H1 (cell line): ENCODE measurements around the gene HLF. TPM values are rescaled to one million over a fixed set of nuclear protein-coding genes. Genes with fewer than 3 reads are reported as not detected.

Experiments used
- CTCF ChIA-PET: fragments of 300-600 bp; sonication (Branson Sonifier 250); formaldehyde crosslinking; loops from one replicate; lab custom pipeline; 2021; ENCODE audit not compliant: partially characterized antibody; lab: Charles Lee
- POLR2A ChIA-PET: fragments of 300-600 bp; sonication (Branson Sonifier 250); formaldehyde crosslinking; loops from one replicate; lab custom pipeline; 2021; ENCODE audit warnings: inconsistent platforms; ENCODE audit not compliant: partially characterized antibody; lab: Charles Lee
- DNase-seq, 2 experiments: peaks; one replicate each; pipeline versions ENCODE4 v3.0.0 to v3.0.0-alpha.2; 2010 to 2022; ENCODE audit warnings: low spot score in 2 of 2, low read depth in 1 of 2, mixed read lengths in 1 of 2
- FAIRE-seq: peaks from 2 replicates; lab custom pipeline; 2011; peaks lifted over from hg19 to GRCh38; lab: Jason Lieb, UNC
- H2AFZ ChIP-seq: 2 replicates; pipeline ENCODE4 v1.8.1; 2012; ENCODE audit warnings: low read length, inconsistent platforms
- H2AK5ac ChIP-seq: 2 replicates; pipeline ENCODE4 v1.6.1; 2013; ENCODE audit warnings: low read depth, low read length
- H2BK120ac ChIP-seq: replicated peaks from 2 replicates; pipeline ENCODE3; 2013; ENCODE audit warnings: low read depth, low read length, inconsistent platforms
- H2BK12ac ChIP-seq: 2 replicates; pipeline ENCODE4 v1.6.1; 2013; ENCODE audit warnings: low read depth, low read length
- H2BK15ac ChIP-seq: 2 replicates; pipeline ENCODE4 v1.6.1; 2013; ENCODE audit warnings: low read length
- H2BK20ac ChIP-seq: 2 replicates; pipeline ENCODE4 v1.6.1; 2013; ENCODE audit warnings: low read length
- H2BK5ac ChIP-seq: 2 replicates; pipeline ENCODE4 v1.6.1; 2013; ENCODE audit warnings: low read depth, low read length
- H3K14ac ChIP-seq: 2 replicates; pipeline ENCODE4 v1.6.1; 2013; ENCODE audit warnings: inconsistent platforms; ENCODE audit not compliant: insufficient read length
- H3K18ac ChIP-seq: 2 replicates; pipeline ENCODE4 v1.6.1; 2013; ENCODE audit warnings: low read length; ENCODE audit errors: extremely low read depth
- H3K23ac ChIP-seq: 2 replicates; pipeline ENCODE4 v1.6.1; 2013; ENCODE audit warnings: inconsistent platforms; ENCODE audit not compliant: insufficient read length
- H3K23me2 ChIP-seq: 2 replicates; pipeline ENCODE4 v1.6.1; 2013; ENCODE audit warnings: low read depth, low read length
- H3K27ac ChIP-seq: 2 replicates; pipeline ENCODE4 v1.6.1; 2011; ENCODE audit warnings: low read depth, low read length, inconsistent platforms
- H3K27me3 ChIP-seq, 4 experiments: replicated peaks in 1 of 4; 1 replicate in 1 of 4; 2 replicates in 3 of 4; pipeline versions ENCODE4 v1.6.1 to v1.8.1; 2011 to 2013; ENCODE audit warnings: low read length in 3 of 4, mild to moderate bottlenecking in 3 of 4, inconsistent platforms in 2 of 4, mixed read lengths in 2 of 4, moderate library complexity in 1 of 4; ENCODE audit not compliant: control insufficient read depth in 3 of 4, insufficient read depth in 3 of 4; ENCODE audit errors: extremely low read depth in 1 of 4
- H3K36me3 ChIP-seq, 4 experiments: 2 replicates each; pipeline versions ENCODE4 v1.6.1 to v1.8.1; 2011 to 2013; ENCODE audit warnings: mild to moderate bottlenecking in 4 of 4, low read length in 3 of 4, moderate library complexity in 2 of 4, control low read depth in 1 of 4, inconsistent platforms in 1 of 4; ENCODE audit not compliant: insufficient read depth in 4 of 4, control insufficient read depth in 2 of 4
- H3K4ac ChIP-seq: replicated peaks from 2 replicates; pipeline ENCODE3; 2013; ENCODE audit warnings: low read length, low read depth, mixed read lengths, inconsistent platforms; ENCODE audit not compliant: insufficient read length
- H3K4me1 ChIP-seq, 4 experiments: replicated peaks in 1 of 4; 1 replicate in 1 of 4; 2 replicates in 3 of 4; pipeline versions ENCODE4 v1.6.1 to v1.8.1; 2011 to 2013; ENCODE audit warnings: low read length in 3 of 4, inconsistent platforms in 2 of 4, mixed read lengths in 1 of 4; ENCODE audit not compliant: insufficient read depth in 4 of 4, control insufficient read depth in 3 of 4
- H3K4me2 ChIP-seq, 2 experiments: 2 replicates each; pipeline versions ENCODE4 v1.6.1 to v1.8.1; 2011 to 2013; ENCODE audit warnings: low read depth in 2 of 2, low read length in 2 of 2, control low read depth in 1 of 2, inconsistent platforms in 1 of 2, mild to moderate bottlenecking in 1 of 2; ENCODE audit not compliant: insufficient read depth in 1 of 2
- H3K4me3 ChIP-seq, 4 experiments: fragments of 200-600, 300-600 bp in 1 of 4; sonication (generic), shearing (Covaris generic), sonication (Bioruptor Twin) in 1 of 4; 2 replicates each; pipeline versions ENCODE4 v1.5.1 to v1.8.1; 2011 to 2016; ENCODE audit warnings: low read length in 4 of 4, low read depth in 3 of 4, control low read depth in 2 of 4, inconsistent platforms in 2 of 4, mild to moderate bottlenecking in 2 of 4, mixed read lengths in 1 of 4, moderate library complexity in 1 of 4; ENCODE audit not compliant: insufficient read depth in 2 of 4; ENCODE audit errors: extremely low read depth in 1 of 4
- H3K56ac ChIP-seq: replicated peaks from 2 replicates; pipeline ENCODE3; 2013; ENCODE audit warnings: low read depth, mild to moderate bottlenecking, mixed read lengths, low read length, inconsistent platforms; ENCODE audit not compliant: insufficient read length
- H3K79me1 ChIP-seq: 2 replicates; pipeline ENCODE4 v1.6.1; 2013; ENCODE audit warnings: low read depth, low read length, control low read depth
- H3K79me2 ChIP-seq, 2 experiments: 2 replicates each; pipeline versions ENCODE4 v1.6.1 to v1.8.1; 2012 to 2013; ENCODE audit warnings: low read length in 2 of 2, mild to moderate bottlenecking in 2 of 2, inconsistent platforms in 1 of 2; ENCODE audit not compliant: insufficient read depth in 2 of 2, control insufficient read depth in 1 of 2
- H3K9ac ChIP-seq, 4 experiments: replicated peaks in 1 of 4; 1 replicate in 1 of 4; 2 replicates in 3 of 4; pipeline versions ENCODE4 v1.6.1 to v1.8.1; 2011 to 2013; ENCODE audit warnings: low read depth in 3 of 4, low read length in 3 of 4, control low read depth in 2 of 4, mild to moderate bottlenecking in 2 of 4, moderate library complexity in 2 of 4, inconsistent platforms in 1 of 4; ENCODE audit errors: extremely low read depth in 1 of 4
- H3K9me3 ChIP-seq, 2 experiments: 2 replicates each; pipeline versions ENCODE4 v1.6.1 to v1.8.1; 2012 to 2013; ENCODE audit warnings: mild to moderate bottlenecking in 2 of 2, moderate library complexity in 2 of 2, control low read depth in 1 of 2, inconsistent platforms in 1 of 2, low read depth in 1 of 2, low read length in 1 of 2, mixed read lengths in 1 of 2; ENCODE audit not compliant: insufficient read depth in 2 of 2
- H4K20me1 ChIP-seq, 2 experiments: replicated peaks in 1 of 2; 2 replicates each; pipeline versions ENCODE3 to v1.8.1; 2011 to 2013; ENCODE audit warnings: inconsistent platforms in 2 of 2, low read length in 2 of 2, mild to moderate bottlenecking in 1 of 2; ENCODE audit not compliant: insufficient read depth in 2 of 2, control insufficient read depth in 1 of 2
- H4K5ac ChIP-seq: 2 replicates; pipeline ENCODE4 v1.6.1; 2013; ENCODE audit warnings: low read length, low read depth, mixed read lengths, inconsistent platforms; ENCODE audit not compliant: insufficient read length
- H4K8ac ChIP-seq: 2 replicates; pipeline ENCODE4 v1.8.0; 2013; ENCODE audit warnings: mild to moderate bottlenecking, moderate library complexity, low read length, inconsistent platforms; ENCODE audit not compliant: insufficient read depth; ENCODE audit errors: extremely low read depth
- H4K91ac ChIP-seq: replicated peaks from 2 replicates; pipeline ENCODE3; 2013; ENCODE audit warnings: low read length, mixed read lengths, inconsistent platforms; ENCODE audit not compliant: insufficient read length
- CBX8 ChIP-seq: fragments of 300-800, 300-1000 bp; sonication (generic); IDR thresholded peaks from 2 replicates; pipeline ENCODE4 v1.7.1; 2016; ENCODE audit warnings: low read depth, low read length, borderline replicate concordance
- WGBS, 2 experiments: shearing (Covaris generic) in 1 of 2; methylation state at CpG; one replicate each; pipeline versions ENCODE4 v1.1.6 to v1.1.7; 2013 to 2015; ENCODE audit warnings: low lambda C conversion rate in 2 of 2, mixed read lengths in 2 of 2, inconsistent platforms in 1 of 2, low coverage in 1 of 2, missing lambda C conversion rate in 1 of 2; ENCODE audit not compliant: insufficient replicate concordance in 2 of 2, insufficient coverage in 1 of 2, insufficient read length in 1 of 2; ENCODE audit errors: extremely low coverage in 1 of 2, missing lambda C conversion rate in 1 of 2; 5-methylcytosine and 5-hydroxymethylcytosine counted together
- polyA plus RNA-seq, 7 experiments: library from polyadenylated mRNA; depleted of rRNA in 3 of 7; stranded (reverse) in 5 of 7; unstranded in 2 of 7; fragments of >200 nt in 5 of 7; fragments of 200-250 nt in 2 of 7; gene quantifications; 1 replicate in 5 of 7; 2 replicates in 1 of 7; 4 replicates in 1 of 7; pipeline versions ENCODE4 v1.2.1 to v1.2.3, GENCODE V29; 2011 to 2013; ENCODE audit warnings: missing spikeins in 2 of 7, mixed read lengths in 2 of 7
- total RNA-seq: library from RNA; stranded (reverse); fragmentation: NEBNext Ultra II Directional; extraction: Animal tissue kit (Norgen Biotek cat#: 25700); gene quantifications from 2 replicates; pipeline ENCODE4 v1.2.1, GENCODE V29; 2021

Gene HLF
- total and polyA plus RNA-seq, 2 of the 8 experiments (the other 6 are each of a cell fraction or from before 2014, with no cell fraction given) = 0.39 to 0.60 TPM

DNA sequence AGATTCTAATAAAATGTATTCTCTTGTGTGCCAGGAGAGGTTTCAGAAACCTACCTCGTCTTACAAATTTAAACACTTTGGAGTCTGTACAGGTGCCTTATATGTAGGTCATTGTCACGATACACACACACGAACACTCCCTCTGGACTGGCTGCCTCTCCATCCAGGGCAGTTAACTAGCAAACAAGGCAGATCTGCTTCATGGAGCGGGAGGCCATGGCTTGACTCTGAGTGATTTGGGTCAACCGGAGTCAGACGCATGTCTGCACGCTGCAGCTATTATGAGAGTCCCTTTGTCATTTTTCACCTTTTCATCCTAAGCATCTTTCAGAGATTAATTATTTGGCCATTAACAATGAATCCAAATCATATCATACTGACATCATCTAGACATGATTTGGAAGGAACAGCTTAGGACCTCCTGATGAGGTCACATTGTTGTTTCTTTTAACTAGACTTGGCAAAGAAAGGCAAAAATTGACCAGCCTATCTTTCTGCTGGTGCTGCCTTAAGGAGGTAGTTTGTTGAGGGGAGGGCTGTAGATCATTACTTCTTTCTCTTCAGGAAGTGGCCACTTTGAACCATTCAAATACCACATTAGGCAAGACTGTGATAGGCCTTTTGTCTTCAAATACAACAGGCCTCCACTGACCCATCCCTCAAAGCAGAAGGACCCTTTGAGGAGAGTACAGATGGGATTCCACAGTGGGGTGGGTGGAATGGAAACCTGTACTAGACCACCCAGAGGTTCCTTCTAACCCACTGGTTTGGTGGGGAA lies 58.9 kb downstream of the HLF start:
- H3K79me1 ChIP-seq = no peaks in the 10 kb centered on the region
- ChIA-PET POLR2A (no interaction called here), CTCF (interaction anchor here (0.6 to 1.5 kb wide), 4 partner anchors 14 to 331 kb away, joined by 3 to 4 read pairs (median 3); no protein-coding TSS in a partner anchor)
- H3K14ac ChIP-seq = no peak overlapping the region
- H3K9me3 ChIP-seq = peaks cover 0 to 2% of the 10 kb centered on the region in 2 experiments; a peak in 1 of 4 replicates
- H3K4ac ChIP-seq = no peak overlapping the region
- H2BK12ac ChIP-seq = no peak overlapping the region
- no peak overlapping the region for H2BK5ac ChIP-seq
- H2AK5ac ChIP-seq = no peak overlapping the region
- H2AFZ ChIP-seq = no peak overlapping the region
- no peaks in the 10 kb centered on the region for H3K4me1 ChIP-seq
- no peak overlapping the region for H3K56ac ChIP-seq
- WGBS, 2 experiments = 92% methylated on average over 7 of the region's 7 CpGs; no CpG with 5 or more reads in 1 of the 2 experiments
- no peaks in the 10 kb centered on the region for H3K36me3 ChIP-seq
- H4K8ac ChIP-seq = no peak overlapping the region
- DNase-seq (no peak), FAIRE-seq (no peak)
- no peak overlapping the region for H3K4me2 ChIP-seq
- no peak overlapping the region for H3K9ac ChIP-seq
- no peaks in the 10 kb centered on the region for H4K20me1 ChIP-seq
- H3K4me3 ChIP-seq = no peak overlapping the region
- H3K18ac ChIP-seq = no peak overlapping the region
- no peaks in the 10 kb centered on the region for H3K23me2 ChIP-seq
- no peak overlapping the region for H4K5ac ChIP-seq
- H3K27me3 ChIP-seq = no peaks in the 10 kb centered on the region
- no peak overlapping the region for H2BK15ac ChIP-seq
- no peaks in the 10 kb centered on the region for H3K79me2 ChIP-seq
- H4K91ac ChIP-seq = no peak overlapping the region
- no peak overlapping the region for H2BK20ac ChIP-seq
- no peak overlapping the region for H3K27ac ChIP-seq
- H3K23ac ChIP-seq = no peak overlapping the region
- H2BK120ac ChIP-seq = no peak overlapping the region
- no peak for TF ChIP-seq CBX8
